T-helper 17 cell (primary cell): Measurements from ENCODE around the gene TIMM50. TPM values are rescaled to one million over a fixed set of nuclear protein-coding genes. Genes with fewer than 3 reads are reported as not detected.
A peak's percentile ranks its signal among the peaks of the same experiment; 100 is the strongest.
"Not testable (repeated sequence)": the region's sequence is repeated elsewhere in the genome, so short reads cannot be mapped to it uniquely, and the experiment has no call there.

Experiments
- ATAC-seq: fragments of 150-1000 bp; cut with Tn5 transposase; 2 replicates; pipeline ENCODE4 v1.10.0; 2021; ENCODE audit warnings: mild to moderate bottlenecking, moderate library complexity
- DNase-seq, 3 donors: peaks; one replicate each; pipeline versions ENCODE4 v3.0.0 to v3.0.0-alpha.2; 2020 to 2021
- H3K9me3 ChIP-seq: one replicate; pipeline ENCODE4 v1.7.0; 2013; ENCODE audit warnings: low read length, mild to moderate bottlenecking; ENCODE audit not compliant: control insufficient read depth, poor library complexity, severe bottlenecking
- H3K27ac Mint-ChIP-seq: one replicate; pipeline ENCODE4 v1.8.0; 2022; ENCODE audit warnings: mild to moderate bottlenecking, moderate library complexity, mixed read lengths
- H3K27me3 Mint-ChIP-seq: one replicate; pipeline ENCODE4 v1.8.0; 2022; ENCODE audit warnings: mixed read lengths
- H3K36me3 Mint-ChIP-seq: one replicate; pipeline ENCODE4 v1.8.0; 2022; ENCODE audit warnings: low read depth, mixed read lengths
- H3K4me1 Mint-ChIP-seq: one replicate; pipeline ENCODE4 v1.8.0; 2022; ENCODE audit warnings: mild to moderate bottlenecking, mixed read lengths
- H3K4me3 Mint-ChIP-seq: one replicate; pipeline ENCODE4 v1.8.0; 2022; ENCODE audit warnings: mild to moderate bottlenecking, moderate library complexity, mixed read lengths
- total RNA-seq, 4 donors: library from RNA in 2 of 4; stranded (reverse) in 2 of 4; gene quantifications; one replicate each; pipeline ENCODE4 v1.2.3 and lab custom pipeline; 2022 to 2026

TIMM50 gene
- total RNA-seq, 2 donors from 2014 or later = 44.9 to 53.0 TPM

DNA sequence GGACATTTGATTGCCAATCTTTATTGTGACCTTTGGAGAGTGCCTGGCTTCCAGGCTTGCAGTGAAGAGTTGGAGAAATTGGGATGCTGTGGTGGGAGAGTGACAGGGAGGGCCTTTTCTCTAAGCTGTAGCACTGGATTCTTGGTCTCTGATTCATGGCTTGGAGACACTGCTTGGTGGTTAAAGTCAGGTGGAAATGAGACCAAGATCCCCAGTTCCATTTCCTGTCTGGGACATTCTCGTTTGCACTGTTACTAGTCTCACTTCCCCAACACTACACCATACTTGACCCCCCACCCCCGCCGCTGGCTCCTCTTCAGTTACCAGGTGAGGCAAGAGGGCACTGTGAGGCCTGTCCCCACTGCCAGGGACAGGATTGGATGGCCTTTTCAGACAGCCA is 32.4 kb upstream of the TIMM50 start:
- peaks cover 63% of the 10 kb centered on the region for H3K4me1 Mint-ChIP-seq
- no peaks in the 10 kb centered on the region for H3K9me3 ChIP-seq
- ATAC-seq (no peak), DNase-seq (no peak)
- H3K4me3 Mint-ChIP-seq = peak overlapping the region; percentile 99
- no peaks in the 10 kb centered on the region for H3K27me3 Mint-ChIP-seq
- H3K36me3 Mint-ChIP-seq = peaks cover 21% of the 10 kb centered on the region
- peak overlapping the region; percentile 93 for H3K27ac Mint-ChIP-seq

DNA sequence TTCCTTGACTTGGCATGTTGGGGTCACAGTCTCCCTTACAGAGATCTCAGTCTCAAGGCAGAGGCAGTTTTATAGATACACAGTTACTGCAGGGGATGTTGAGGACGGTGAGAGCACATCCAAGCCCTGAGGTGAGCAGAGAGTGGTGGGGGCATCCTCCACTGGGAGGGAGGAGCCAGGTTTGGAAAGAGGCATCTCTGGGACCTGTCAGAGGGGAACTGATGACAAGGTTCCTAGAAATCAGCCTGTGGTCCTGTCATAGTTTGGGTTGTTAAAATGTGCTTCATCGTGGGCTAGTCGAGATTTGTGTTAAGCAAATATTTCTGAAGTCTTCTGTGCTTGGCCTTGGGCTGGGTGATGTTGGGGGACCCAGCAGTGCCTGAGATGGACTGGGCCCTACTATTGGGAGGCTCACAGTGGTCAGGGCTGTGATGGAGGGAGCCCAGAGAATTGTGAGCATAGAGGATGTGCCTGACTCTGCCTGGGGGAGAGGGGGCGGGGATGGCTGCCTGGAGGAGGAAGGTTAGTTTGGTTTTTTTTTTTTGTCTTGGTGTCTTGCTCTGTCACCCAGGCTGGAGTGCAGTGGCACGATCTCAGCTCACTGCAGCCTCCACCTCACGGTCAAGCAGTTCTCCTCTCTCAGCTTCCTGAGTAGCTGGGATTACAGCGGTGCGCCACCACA is 31.4 kb upstream of the TIMM50 start:
- Mint-ChIP-seq H3K27me3 (no peaks in the 10 kb centered on the region), H3K4me1 (peaks cover 63% of the 10 kb centered on the region), H3K36me3 (peaks cover 21% of the 10 kb centered on the region), H3K4me3 (peak overlapping the region; percentile 76), H3K27ac (peak overlapping the region; percentile 93)
- DNase-seq (no peak), ATAC-seq (no peak)
- H3K9me3 ChIP-seq = no peaks in the 10 kb centered on the region

GRCh38 chr19:39451257-39451656 is 29.4 kb upstream of the TIMM50 start:
- ATAC-seq, DNase-seq, H3K9me3 ChIP-seq, H3K4me3 Mint-ChIP-seq, H3K27me3 Mint-ChIP-seq: not testable (repeated sequence)
- Mint-ChIP-seq H3K4me1 (peaks cover 51% of the 10 kb centered on the region), H3K36me3 (peaks cover 13% of the 10 kb centered on the region), H3K27ac (peak overlapping the region; percentile 93)

DNA sequence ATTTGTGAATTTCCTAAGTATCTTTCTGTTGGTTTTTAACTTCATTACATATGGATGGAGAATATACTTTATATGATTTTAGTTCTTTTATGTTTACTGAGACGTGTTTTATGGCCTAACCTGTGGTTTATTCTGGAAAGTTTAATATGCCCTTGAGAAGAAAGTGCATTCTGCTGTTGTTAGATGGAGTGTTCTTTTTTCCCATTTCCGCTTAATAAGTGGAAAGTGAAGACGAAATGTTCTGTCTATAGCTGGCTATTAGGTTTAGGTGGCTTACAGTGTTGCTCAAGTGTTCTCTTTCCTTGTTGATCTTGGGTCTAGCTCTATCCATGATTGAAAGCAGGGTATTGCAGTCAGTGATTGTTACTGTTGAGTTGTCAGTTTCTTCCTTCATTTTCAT is 17.2 kb upstream of the TIMM50 start:
- H3K4me1 Mint-ChIP-seq = peaks cover 8% of the 10 kb centered on the region
- no peak overlapping the region for H3K27ac Mint-ChIP-seq
- no peaks in the 10 kb centered on the region for H3K9me3 ChIP-seq
- H3K4me3 Mint-ChIP-seq = no peak overlapping the region
- H3K36me3 Mint-ChIP-seq = peaks cover 14% of the 10 kb centered on the region
- no peaks in the 10 kb centered on the region for H3K27me3 Mint-ChIP-seq
- ATAC-seq (no peak), DNase-seq (no peak)

- H3K4me1 Mint-ChIP-seq = peaks cover 9% of the 10 kb centered on the region
- peak overlapping the region; percentile 31 for H3K4me3 Mint-ChIP-seq
- ATAC-seq (no peak), DNase-seq (no peak)
- no peaks in the 10 kb centered on the region for H3K27me3 Mint-ChIP-seq
- H3K9me3 ChIP-seq = no peaks in the 10 kb centered on the region
- peaks cover 14% of the 10 kb centered on the region for H3K36me3 Mint-ChIP-seq
- no peak overlapping the region for H3K27ac Mint-ChIP-seq
These were observed 14.5 kb upstream of the TIMM50 start for GRCh38 chr19:39465956-39466747.

- DNase-seq (no peak), ATAC-seq (no peak)
- Mint-ChIP-seq H3K4me3 (no peak overlapping the region), H3K4me1 (peaks cover 11% of the 10 kb centered on the region), H3K27ac (peak overlapping the region; percentile 41), H3K27me3 (no peaks in the 10 kb centered on the region), H3K36me3 (peaks cover 16% of the 10 kb centered on the region)
- no peaks in the 10 kb centered on the region for H3K9me3 ChIP-seq
These were observed 12.7 kb upstream of the TIMM50 start for GRCh38 chr19:39467941-39468340.

DNA sequence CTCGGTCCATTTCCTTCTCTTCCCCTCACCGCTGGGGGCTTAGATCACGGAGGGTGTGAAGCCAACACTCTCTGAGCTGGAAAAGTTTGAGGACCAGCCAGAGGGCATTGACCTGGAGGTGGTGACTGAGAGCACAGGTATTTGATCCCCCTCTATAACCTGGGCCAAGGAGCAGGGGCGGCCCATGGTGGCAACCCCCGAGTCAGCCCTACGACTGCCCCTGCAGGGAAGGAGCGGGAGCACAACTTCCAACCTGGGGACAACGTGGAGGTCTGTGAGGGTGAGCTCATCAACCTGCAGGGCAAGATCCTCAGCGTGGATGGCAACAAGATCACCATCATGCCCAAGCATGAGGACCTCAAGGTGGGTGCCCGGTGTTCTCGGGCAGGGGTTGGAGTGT is 11.6 kb upstream of the TIMM50 start:
- Mint-ChIP-seq H3K4me3 (no peak overlapping the region), H3K27me3 (no peaks in the 10 kb centered on the region), H3K4me1 (peaks cover 9% of the 10 kb centered on the region), H3K27ac (peak overlapping the region; percentile 81), H3K36me3 (peaks cover 16% of the 10 kb centered on the region)
- no peak for ATAC-seq
- no peaks in the 10 kb centered on the region for H3K9me3 ChIP-seq
- no peak for DNase-seq

- H3K9me3 ChIP-seq = no peaks in the 10 kb centered on the region
- H3K4me3 Mint-ChIP-seq = no peak overlapping the region
- H3K27me3 Mint-ChIP-seq = no peaks in the 10 kb centered on the region
- ATAC-seq (no peak), DNase-seq (no peak)
- peak overlapping the region; percentile 81 for H3K27ac Mint-ChIP-seq
- H3K36me3 Mint-ChIP-seq = peaks cover 16% of the 10 kb centered on the region
- H3K4me1 Mint-ChIP-seq = peaks cover 11% of the 10 kb centered on the region
These were observed 11.1 kb upstream of the TIMM50 start for GRCh38 chr19:39469567-39469966.

DNA sequence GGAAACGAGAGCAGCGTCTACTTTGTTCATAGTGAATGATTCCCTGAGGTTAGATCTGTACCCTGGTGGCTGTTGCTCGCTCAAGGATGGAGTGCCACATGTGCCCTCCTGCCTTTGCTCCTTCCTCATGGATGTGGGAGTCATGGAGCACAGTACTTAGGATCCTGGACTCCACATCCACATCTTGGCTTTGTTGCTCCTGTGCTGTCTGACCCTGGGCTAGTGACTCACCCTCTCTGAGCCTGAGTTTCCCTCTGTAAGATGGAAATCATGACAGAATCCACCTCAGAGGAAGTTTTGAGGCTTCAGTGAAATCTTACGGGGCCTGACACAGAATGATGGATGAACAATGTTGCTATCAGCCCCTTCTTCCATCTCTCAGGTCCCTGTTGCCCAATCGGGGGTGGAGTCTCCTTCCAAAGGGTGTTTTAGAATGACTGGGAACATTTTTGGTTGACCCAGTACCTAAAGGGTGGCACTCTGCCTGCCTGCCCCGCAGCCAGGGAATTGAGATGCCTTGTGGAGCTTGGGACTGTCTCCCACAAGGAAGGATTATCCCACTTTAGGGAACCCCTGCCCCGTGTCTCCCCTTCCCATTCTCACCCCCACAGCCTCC is 9.8 kb upstream of the TIMM50 start:
- no peak for ATAC-seq
- Mint-ChIP-seq H3K4me3 (no peak overlapping the region), H3K36me3 (peaks cover 16% of the 10 kb centered on the region), H3K27ac (no peak overlapping the region), H3K27me3 (no peaks in the 10 kb centered on the region), H3K4me1 (peaks cover 10% of the 10 kb centered on the region)
- no peak for DNase-seq
- H3K9me3 ChIP-seq = no peaks in the 10 kb centered on the region

DNA sequence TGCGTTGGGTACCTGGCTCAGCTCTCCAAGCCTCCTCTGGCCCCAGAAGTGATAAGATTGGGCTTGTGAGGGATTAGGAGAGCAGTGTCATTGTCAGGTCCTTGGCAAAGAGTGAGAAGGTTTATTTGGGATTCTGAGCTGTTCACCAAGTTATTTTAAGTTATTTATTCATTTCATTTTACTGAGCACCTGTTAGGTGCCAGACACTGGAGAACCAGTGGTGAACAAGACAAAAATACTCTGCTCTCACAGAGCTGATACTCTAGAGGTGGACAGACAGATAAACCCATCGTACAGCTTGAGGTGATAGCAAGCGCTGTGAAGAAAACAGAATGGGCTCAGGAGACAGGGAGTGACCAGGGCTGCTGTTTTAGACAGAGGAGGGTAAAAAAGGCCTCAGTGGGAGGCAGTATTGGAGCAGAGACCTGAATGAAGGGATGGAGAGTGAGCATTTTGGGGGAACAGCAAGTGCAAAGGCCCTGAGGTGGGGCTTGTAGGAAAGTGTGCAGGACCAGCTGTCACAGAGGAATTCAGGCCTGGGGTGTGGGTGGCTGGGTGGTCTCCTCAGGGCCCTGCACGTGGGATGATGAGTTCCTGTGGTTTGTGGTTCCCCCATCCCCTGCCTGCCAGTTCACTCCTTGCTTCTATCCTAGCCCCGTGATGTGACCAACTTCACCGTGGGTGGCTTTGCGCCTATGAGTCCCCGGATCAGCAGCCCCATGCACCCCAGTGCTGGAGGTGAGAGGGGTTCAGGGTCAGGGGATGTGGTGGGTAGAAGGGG is 8.7 kb upstream of the TIMM50 start:
- no peak for DNase-seq
- peaks cover 15% of the 10 kb centered on the region for H3K36me3 Mint-ChIP-seq
- ATAC-seq = no peak
- no peak overlapping the region for H3K27ac Mint-ChIP-seq
- no peaks in the 10 kb centered on the region for H3K27me3 Mint-ChIP-seq
- no peaks in the 10 kb centered on the region for H3K9me3 ChIP-seq
- peaks cover 9% of the 10 kb centered on the region for H3K4me1 Mint-ChIP-seq
- H3K4me3 Mint-ChIP-seq = no peak overlapping the region

DNA sequence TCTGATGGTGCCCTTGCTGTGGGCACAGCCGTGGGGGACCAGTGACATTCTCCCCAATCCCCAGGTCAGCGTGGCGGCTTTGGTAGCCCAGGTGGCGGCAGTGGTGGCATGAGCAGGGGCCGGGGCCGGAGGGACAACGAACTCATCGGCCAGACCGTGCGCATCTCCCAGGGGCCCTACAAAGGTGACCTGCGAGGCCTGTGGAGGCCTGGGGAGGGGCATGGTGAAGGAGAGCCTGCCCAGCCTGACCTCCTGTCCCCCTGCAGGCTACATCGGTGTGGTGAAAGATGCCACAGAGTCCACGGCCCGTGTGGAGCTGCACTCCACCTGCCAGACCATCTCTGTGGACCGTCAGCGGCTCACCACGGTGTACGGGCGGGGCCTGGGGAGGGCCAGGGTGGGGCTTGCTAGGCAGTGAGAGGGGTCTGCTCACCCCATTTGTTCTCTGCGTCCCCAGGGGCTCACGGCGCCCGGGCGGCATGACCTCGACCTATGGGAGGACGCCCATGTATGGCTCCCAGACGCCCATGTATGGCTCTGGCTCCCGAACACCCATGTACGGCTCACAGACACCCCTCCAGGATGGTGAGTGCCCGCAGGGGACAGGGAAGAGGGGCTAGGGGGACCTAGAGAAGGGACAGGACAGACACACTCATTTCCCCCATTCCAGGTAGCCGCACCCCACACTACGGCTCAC is 7.7 kb upstream of the TIMM50 start:
- H3K4me3 Mint-ChIP-seq = no peak overlapping the region

DNA sequence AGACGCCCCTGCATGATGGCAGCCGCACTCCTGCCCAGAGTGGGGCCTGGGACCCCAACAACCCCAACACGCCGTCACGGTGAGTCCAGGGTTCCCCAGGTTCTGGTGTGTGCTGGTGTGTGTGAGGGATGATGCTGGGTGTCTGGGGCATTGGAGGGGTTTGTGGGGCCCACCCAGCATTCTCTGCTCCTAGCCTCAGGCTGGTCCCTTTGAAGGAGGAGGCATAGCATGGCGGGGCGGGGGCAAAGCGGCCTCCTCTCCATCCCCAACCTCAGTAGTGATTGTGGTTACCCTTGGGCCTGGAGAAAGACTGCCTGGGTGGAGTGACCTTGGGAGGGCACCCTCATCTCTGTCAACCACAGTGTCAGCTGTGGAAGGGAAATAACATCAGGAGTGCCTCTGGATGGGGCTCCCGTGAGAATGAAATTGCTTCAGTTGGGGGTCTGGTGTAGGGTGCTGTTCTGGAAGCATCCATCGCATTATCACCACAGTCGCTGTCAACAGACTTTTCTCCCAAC is 7.1 kb upstream of the TIMM50 start:
- H3K9me3 ChIP-seq = no peaks in the 10 kb centered on the region
- Mint-ChIP-seq H3K4me3 (no peak overlapping the region), H3K27ac (peak overlapping the region; percentile 83), H3K27me3 (no peaks in the 10 kb centered on the region), H3K36me3 (peaks cover 13% of the 10 kb centered on the region), H3K4me1 (peaks cover 9% of the 10 kb centered on the region)
- ATAC-seq = peak; percentile 4
- no peak for DNase-seq

More for the DNA sequence above, 7.7 kb upstream of the TIMM50 start:
- H3K27ac Mint-ChIP-seq = no peak overlapping the region
- H3K9me3 ChIP-seq = no peaks in the 10 kb centered on the region
- peaks cover 13% of the 10 kb centered on the region for H3K36me3 Mint-ChIP-seq
- peaks cover 9% of the 10 kb centered on the region for H3K4me1 Mint-ChIP-seq
- ATAC-seq (no peak), DNase-seq (no peak)
- H3K27me3 Mint-ChIP-seq = no peaks in the 10 kb centered on the region
